A549 (cell line): ENCODE data around the gene RUSF1.

ENCODE experiments used
- POLR2A ChIP-seq: IDR thresholded peaks from 2 replicates; pipeline ENCODE4 v1.6.1; 2012; ENCODE audit warnings: mild to moderate bottlenecking, low read length
- TF ChIP-seq, protein P1 (sequence below): fragments of >200 bp; sonication (Bioruptor Twin); formaldehyde crosslinking; IDR thresholded peaks from 3 replicates; pipeline ENCODE4 v1.5.1; 2016

DNA sequence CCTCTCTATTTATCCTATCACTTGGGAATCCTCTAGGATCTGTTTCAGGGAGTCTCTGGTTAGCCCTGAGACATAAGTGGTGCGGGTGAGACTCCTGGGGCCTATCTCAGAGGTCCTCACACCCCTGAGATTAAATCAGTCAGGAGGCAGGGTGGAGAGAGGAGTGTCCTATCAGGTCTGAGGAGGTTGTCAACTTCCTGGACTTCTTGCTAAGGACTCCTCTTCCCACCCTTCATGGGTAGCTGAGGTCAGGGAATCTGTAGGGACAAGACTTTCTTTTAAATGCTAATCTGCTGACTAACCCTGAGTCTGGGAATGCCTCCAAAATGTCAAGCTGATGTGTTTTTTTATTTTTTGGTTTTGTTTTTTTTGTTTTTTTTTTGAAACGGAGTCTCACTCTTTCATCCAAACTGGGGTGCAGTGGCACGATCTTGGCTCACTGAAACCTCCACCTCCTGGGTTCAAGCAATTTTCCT is 55.5 kb downstream of the RUSF1 start:
- TF ChIP-seq, protein P1, sequence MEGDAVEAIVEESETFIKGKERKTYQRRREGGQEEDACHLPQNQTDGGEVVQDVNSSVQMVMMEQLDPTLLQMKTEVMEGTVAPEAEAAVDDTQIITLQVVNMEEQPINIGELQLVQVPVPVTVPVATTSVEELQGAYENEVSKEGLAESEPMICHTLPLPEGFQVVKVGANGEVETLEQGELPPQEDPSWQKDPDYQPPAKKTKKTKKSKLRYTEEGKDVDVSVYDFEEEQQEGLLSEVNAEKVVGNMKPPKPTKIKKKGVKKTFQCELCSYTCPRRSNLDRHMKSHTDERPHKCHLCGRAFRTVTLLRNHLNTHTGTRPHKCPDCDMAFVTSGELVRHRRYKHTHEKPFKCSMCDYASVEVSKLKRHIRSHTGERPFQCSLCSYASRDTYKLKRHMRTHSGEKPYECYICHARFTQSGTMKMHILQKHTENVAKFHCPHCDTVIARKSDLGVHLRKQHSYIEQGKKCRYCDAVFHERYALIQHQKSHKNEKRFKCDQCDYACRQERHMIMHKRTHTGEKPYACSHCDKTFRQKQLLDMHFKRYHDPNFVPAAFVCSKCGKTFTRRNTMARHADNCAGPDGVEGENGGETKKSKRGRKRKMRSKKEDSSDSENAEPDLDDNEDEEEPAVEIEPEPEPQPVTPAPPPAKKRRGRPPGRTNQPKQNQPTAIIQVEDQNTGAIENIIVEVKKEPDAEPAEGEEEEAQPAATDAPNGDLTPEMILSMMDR: no peak
- TF ChIP-seq POLR2A: no peak
